SK-N-SH treated with all-trans-retinoic acid at 6 μM for 48 hours (cell line): ENCODE data around the gene AP4S1.

Experiments used
- ARNTL ChIP-seq: fragments of 450-650 bp; formaldehyde crosslinking; IDR thresholded peaks from 2 replicates; pipeline ENCODE4 v1.5.0; 2020; ENCODE audit warnings: low read depth, mild to moderate bottlenecking, moderate library complexity, borderline replicate concordance
- BACH2 ChIP-seq: fragments of 250-450 bp; sonication (Bioruptor Pico); IDR thresholded peaks from 2 replicates; pipeline ENCODE4 v1.9.0; 2021; ENCODE audit warnings: mild to moderate bottlenecking, borderline replicate concordance
- CREB5 ChIP-seq: fragments of 250-450 bp; sonication (Bioruptor Pico); IDR thresholded peaks from 2 replicates; pipeline ENCODE4 v1.5.1; 2020; ENCODE audit warnings: low read depth, mild to moderate bottlenecking, moderate library complexity
- CSDC2 ChIP-seq: fragments of 250-450 bp; sonication (Bioruptor Pico); IDR thresholded peaks from 2 replicates; pipeline ENCODE4 v1.5.0; 2020; ENCODE audit warnings: mild to moderate bottlenecking, moderate library complexity
- GLIS3 ChIP-seq: fragments of 250-450 bp; sonication (Bioruptor Pico); IDR thresholded peaks from 2 replicates; pipeline ENCODE4 v1.5.0; 2020; ENCODE audit warnings: mild to moderate bottlenecking, moderate library complexity
- OSR1 ChIP-seq: fragments of 250-450 bp; sonication (Bioruptor Pico); IDR thresholded peaks from 2 replicates; pipeline ENCODE4 v1.8.0; 2022; ENCODE audit warnings: moderate library complexity, mild to moderate bottlenecking, inconsistent platforms
- POU6F1 ChIP-seq: fragments of 250-450 bp; sonication (Bioruptor Pico); IDR thresholded peaks from 2 replicates; pipeline ENCODE4 v1.8.0; 2021; ENCODE audit warnings: low read depth, mild to moderate bottlenecking, moderate library complexity, borderline replicate concordance
- PPARA ChIP-seq: fragments of 250-450 bp; sonication (Bioruptor Pico); IDR thresholded peaks from 2 replicates; pipeline ENCODE4 v1.5.0; 2020; ENCODE audit warnings: mild to moderate bottlenecking, borderline replicate concordance
- RARB ChIP-seq: fragments of 250-450 bp; sonication (Bioruptor Pico); IDR thresholded peaks from 2 replicates; pipeline ENCODE4 v1.8.0; 2021; ENCODE audit warnings: mild to moderate bottlenecking, moderate library complexity
- ZFP3 ChIP-seq: fragments of 250-450 bp; sonication (Bioruptor Pico); IDR thresholded peaks from 2 replicates; pipeline ENCODE4 v1.5.0; 2020; ENCODE audit warnings: mild to moderate bottlenecking, moderate library complexity
- ZNF8 ChIP-seq: fragments of 450-650 bp; formaldehyde crosslinking; IDR thresholded peaks from 2 replicates; pipeline ENCODE4 v1.5.0; 2020; ENCODE audit warnings: mild to moderate bottlenecking, moderate library complexity
- TF ChIP-seq, protein P1 (sequence below): fragments of 250-450 bp; sonication (Bioruptor Pico); IDR thresholded peaks from 2 replicates; pipeline ENCODE4 v1.5.1; 2021; ENCODE audit warnings: mild to moderate bottlenecking, moderate library complexity
- TF ChIP-seq, protein P2 (sequence below): fragments of 250-450 bp; sonication (Bioruptor Pico); IDR thresholded peaks from 2 replicates; pipeline ENCODE4 v1.8.0; 2020; ENCODE audit warnings: mild to moderate bottlenecking, moderate library complexity, borderline replicate concordance

DNA sequence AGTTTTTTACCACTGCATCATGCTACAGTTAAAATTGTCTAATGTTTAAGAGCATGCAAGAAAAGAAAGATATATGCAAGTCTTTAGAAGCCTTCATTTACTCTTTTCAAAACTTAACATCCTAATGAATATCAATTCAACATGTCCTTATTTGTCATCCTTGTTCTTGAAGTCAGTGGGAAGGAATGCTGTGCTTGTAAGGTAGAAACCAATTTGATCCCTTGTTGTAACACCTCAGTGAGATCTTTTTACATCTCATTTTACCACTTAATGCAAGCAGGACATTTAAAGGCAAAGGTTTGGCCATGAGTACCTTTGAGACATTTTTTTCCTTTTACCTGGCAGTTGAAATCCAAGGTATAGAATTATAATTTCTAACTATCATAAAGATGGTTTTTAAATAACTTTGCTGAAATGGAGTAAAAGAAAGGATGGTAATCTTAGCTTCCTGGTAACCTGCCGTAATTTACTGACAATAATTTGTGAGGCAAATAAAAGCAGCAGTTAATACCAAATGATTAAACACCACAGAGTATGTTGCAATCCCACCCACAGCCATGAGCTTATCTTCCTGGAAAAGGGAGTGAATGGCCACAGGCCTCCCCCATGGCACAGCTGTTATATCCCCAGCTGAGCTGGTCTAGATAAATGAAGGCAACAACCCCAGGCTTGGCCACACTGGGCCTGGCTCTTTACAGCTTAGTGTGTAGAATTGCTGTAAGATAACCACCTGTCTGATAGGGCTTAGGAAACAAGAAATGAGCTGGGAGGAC lies 33.9 kb downstream of the AP4S1 start:
- no peak for TF ChIP-seq ZNF8 (CRISPR knock-in tag)
- no peak for TF ChIP-seq RARB (CRISPR knock-in tag)
- TF ChIP-seq, protein P1, sequence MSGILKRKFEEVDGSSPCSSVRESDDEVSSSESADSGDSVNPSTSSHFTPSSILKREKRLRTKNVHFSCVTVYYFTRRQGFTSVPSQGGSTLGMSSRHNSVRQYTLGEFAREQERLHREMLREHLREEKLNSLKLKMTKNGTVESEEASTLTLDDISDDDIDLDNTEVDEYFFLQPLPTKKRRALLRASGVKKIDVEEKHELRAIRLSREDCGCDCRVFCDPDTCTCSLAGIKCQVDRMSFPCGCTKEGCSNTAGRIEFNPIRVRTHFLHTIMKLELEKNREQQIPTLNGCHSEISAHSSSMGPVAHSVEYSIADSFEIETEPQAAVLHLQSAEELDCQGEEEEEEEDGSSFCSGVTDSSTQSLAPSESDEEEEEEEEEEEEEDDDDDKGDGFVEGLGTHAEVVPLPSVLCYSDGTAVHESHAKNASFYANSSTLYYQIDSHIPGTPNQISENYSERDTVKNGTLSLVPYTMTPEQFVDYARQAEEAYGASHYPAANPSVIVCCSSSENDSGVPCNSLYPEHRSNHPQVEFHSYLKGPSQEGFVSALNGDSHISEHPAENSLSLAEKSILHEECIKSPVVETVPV (CRISPR knock-in tag): no peak
- no peak for TF ChIP-seq CSDC2 (CRISPR knock-in tag)
- TF ChIP-seq OSR1: no peak
- TF ChIP-seq, protein P2, sequence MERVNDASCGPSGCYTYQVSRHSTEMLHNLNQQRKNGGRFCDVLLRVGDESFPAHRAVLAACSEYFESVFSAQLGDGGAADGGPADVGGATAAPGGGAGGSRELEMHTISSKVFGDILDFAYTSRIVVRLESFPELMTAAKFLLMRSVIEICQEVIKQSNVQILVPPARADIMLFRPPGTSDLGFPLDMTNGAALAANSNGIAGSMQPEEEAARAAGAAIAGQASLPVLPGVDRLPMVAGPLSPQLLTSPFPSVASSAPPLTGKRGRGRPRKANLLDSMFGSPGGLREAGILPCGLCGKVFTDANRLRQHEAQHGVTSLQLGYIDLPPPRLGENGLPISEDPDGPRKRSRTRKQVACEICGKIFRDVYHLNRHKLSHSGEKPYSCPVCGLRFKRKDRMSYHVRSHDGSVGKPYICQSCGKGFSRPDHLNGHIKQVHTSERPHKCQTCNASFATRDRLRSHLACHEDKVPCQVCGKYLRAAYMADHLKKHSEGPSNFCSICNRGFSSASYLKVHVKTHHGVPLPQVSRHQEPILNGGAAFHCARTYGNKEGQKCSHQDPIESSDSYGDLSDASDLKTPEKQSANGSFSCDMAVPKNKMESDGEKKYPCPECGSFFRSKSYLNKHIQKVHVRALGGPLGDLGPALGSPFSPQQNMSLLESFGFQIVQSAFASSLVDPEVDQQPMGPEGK (CRISPR knock-in tag): no peak
- TF ChIP-seq ZFP3 (CRISPR knock-in tag): no peak
- no peak for TF ChIP-seq ARNTL (CRISPR knock-in tag)
- no peak for TF ChIP-seq POU6F1 (CRISPR knock-in tag)
- TF ChIP-seq CREB5 (CRISPR knock-in tag): no peak
- TF ChIP-seq BACH2 (CRISPR knock-in tag): no peak
- TF ChIP-seq PPARA (CRISPR knock-in tag): no peak
- no peak for TF ChIP-seq GLIS3 (CRISPR knock-in tag)
